Brain pericyte (primary cell): ENCODE data around the gene ACTN1.

Experiments
- DNase-seq: peaks from one replicate; pipeline ENCODE4 v3.0.0-alpha.2; 2012; ENCODE audit warnings: low read depth, low spot score

ACTN1 gene

GRCh38 chr14:68937471-68938270, 41.4 kb downstream of the ACTN1 start:
- DNase-seq = no peak

DNA sequence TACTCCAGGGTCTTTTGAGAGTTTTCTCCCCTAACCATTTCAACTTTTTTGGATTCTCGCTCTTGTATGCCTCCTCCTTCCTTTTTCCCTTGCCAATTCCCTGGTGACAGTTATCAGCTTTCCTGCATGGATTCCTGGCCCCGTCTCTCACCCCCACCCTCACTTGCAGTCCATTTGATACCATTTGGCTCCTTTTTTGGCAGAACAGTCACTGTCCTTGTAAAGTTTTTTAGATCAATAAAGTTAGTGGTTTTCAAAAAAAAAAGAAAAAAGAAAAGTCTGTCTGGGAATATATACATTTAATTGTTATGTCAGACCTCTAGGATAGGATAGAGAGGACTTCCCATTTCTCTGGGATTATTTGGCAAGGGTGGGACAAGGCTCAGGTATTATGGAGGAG, 42.1 kb downstream of the ACTN1 start:
- no peak for DNase-seq

DNA sequence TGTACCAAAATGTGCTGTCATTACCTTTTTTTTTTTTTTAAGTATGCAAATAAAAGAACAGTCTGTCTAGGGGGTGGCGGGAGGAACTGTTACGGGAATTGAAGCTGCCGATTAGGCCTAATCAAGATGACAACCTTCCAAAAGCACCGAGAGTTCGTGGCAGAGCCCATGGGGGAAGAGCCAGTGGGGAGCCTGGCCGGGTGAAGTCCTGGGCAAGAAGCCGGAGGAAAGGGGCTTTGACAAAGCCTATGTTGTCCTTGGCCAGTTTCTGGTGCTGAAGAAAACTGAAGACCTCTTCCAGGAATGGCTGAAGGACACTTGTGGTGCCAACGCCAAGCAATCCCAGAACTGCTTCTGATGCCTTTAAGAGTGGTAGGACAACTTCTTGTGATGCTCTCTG, 42.6 kb downstream of the ACTN1 start:
- DNase-seq = no peak

- no peak for DNase-seq
These were observed 43.3 kb downstream of the ACTN1 start for GRCh38 chr14:68935761-68936214.

GRCh38 chr14:68934066-68934465, 45.0 kb downstream of the ACTN1 start:
- no peak for DNase-seq

- DNase-seq = no peak
These were observed 46.4 kb downstream of the ACTN1 start for GRCh38 chr14:68932686-68933085.

DNA sequence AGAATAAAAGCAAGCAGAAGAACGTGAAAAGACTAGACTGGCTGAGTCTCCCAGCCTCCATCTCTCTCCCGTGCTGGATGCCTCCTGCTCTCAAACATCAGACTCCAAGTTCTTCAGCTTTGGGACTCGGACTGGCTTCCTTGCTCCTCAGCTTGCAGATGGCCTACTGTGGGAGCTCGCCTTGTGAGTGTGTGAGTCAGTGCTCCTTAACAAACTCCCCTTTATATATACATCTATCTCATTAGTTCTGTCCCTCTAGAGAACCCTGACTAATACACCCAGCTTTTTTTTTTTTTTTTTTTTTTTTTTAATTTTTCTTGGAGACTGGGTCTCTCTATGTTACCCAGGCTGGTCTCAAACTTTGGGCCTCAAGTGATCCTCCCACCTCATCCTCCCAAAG, 46.9 kb downstream of the ACTN1 start:
- no peak for DNase-seq

- DNase-seq = no peak
These were observed 47.5 kb downstream of the ACTN1 start for GRCh38 chr14:68931474-68932051.

- no peak for DNase-seq
These were observed 48.0 kb downstream of the ACTN1 start for GRCh38 chr14:68931063-68931462.

- no peak for DNase-seq
These were observed 49.3 kb downstream of the ACTN1 start for GRCh38 chr14:68929623-68930307.

- no peak for DNase-seq
These were observed 50.1 kb downstream of the ACTN1 start for GRCh38 chr14:68928770-68929550.

- no peak for DNase-seq
These were observed 51.0 kb downstream of the ACTN1 start for GRCh38 chr14:68927956-68928675.

- no peak for DNase-seq
These were observed 52.0 kb downstream of the ACTN1 start for GRCh38 chr14:68927089-68927488.

DNA sequence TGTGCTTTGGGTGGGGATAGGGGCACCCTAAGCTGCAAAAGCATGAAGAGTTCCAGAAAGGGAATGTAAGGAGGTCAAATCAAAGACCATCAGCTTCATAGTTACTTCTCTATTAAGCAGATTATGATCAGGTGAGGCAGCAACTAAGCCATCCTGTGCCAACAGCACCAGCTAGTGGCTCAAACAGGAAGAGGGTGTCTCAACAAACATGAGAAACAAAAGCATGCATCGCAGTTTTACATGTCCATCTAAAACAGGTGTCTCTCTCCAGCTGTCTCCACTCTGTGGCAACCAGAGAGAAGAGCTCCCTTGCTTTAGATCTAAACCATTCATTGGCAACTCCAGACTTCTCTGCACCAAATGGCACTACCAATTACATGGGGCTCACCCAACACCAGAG, 52.9 kb downstream of the ACTN1 start:
- no peak for DNase-seq

DNA sequence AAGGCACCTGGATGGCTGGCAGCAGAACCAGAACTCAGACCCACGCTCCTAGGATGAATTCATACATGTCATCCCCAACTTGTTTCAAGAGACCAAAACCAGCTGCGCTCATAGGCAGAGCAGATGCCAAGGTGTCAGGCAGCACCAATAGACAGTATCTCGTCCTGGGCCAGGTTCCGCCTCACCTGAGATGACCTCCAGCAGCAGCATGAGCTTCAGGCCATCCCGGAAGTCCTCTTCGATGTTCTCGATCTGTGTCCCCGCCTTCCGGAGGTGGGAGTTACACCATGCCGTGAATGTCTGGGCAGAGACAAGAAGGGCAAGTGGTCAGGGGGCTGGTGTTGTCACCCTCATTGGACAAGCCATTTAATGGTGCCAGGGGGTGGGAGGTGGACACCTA, 53.7 kb downstream of the ACTN1 start:
- DNase-seq = no peak

DNA sequence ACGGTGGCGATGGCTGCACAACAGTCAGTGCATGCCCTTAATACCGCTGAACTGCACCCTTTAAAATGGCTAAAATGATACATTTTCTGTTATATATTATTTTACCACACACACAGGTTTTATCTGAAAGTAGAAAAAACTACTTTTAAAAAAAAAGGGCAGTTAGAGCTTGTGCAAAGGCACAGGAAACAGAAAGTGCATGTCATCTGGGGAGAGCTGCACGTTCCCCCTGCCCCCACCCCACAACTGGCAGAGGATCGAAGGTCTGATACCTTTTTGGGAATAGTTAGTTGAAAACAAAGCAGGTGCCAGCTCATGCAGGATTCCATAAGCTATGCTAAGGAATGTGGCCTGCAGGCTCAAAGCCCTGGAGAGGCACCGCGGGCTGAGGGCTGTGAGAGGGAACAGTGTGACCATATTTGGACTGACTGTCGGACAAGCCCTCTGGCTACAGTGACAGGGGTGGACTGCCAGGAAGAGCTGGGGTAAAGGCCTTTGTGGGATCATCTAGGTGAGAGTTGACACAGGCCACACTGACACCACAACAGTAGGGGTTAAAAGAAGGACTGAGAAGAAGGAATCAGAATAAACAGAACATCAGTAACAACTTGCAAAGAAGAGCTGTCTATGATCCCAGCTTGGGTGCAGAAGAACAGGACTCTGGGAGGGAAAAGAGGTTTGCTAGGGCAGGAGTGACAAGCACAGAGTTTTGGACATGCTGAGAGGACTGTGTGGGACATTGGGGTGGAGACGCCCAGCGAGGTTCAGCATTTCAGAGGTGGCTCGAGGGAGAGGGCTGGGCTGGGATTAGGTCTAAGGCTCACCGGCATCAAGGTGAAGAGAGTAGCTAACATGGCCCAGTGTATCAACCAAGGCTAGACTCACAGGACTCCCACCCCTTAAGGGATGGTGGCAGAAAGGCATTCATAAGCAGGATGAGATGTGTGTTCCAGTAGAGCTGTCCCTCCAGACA, 54.6 kb downstream of the ACTN1 start:
- no peak for DNase-seq

DNA sequence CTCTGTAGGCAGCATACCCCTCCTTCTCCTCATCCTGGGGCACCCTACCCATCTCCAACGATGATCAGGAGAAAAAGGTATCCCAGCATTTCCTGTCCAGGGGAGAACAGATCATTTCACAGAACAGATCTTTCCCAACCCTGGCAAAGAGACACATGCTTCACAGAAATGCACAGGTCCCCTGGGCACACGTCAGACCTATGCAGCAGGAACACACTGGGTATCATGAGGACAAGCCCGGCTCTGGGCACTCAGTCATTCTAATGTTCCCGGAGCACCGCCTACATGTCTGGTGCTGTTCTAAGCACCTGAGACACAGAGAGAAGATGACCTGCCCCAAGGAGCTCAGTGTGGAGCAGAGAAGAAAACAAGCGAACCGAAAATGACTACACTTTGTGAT, 56.2 kb downstream of the ACTN1 start:
- DNase-seq = no peak

- DNase-seq = no peak
These were observed 56.9 kb downstream of the ACTN1 start for GRCh38 chr14:68922201-68922621.

GRCh38 chr14:68921666-68922065, 57.4 kb downstream of the ACTN1 start:
- no peak for DNase-seq

DNA sequence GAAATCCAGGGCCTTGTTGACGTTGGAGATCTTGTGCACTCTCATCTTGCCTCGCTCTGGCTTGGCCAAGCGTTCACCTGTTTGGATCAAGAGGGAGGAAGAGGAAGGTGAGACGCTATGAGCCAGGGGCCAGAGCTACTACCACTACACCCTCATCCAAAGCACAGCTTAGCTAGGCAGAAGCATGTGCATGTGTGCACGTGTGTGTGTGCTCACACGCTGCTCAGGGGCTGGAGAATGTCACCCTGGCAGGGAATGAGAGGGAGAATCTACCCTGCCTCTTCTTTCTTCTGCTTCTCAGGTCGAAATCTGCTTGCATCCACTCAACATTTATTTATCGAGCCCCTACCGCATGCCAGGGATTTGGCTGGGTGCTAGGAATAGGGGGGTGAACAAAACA, 58.1 kb downstream of the ACTN1 start:
- no peak for DNase-seq
